GM21619 (cell line): ENCODE measurements around the gene MACROH2A2.

Source experiments
- ATAC-seq: cut with Tn5 transposase; IDR thresholded peaks from one replicate; pipeline ENCODE4 v1.9.1; 2021; ENCODE audit not compliant: unreplicated experiment

The MACROH2A2 gene

DNA sequence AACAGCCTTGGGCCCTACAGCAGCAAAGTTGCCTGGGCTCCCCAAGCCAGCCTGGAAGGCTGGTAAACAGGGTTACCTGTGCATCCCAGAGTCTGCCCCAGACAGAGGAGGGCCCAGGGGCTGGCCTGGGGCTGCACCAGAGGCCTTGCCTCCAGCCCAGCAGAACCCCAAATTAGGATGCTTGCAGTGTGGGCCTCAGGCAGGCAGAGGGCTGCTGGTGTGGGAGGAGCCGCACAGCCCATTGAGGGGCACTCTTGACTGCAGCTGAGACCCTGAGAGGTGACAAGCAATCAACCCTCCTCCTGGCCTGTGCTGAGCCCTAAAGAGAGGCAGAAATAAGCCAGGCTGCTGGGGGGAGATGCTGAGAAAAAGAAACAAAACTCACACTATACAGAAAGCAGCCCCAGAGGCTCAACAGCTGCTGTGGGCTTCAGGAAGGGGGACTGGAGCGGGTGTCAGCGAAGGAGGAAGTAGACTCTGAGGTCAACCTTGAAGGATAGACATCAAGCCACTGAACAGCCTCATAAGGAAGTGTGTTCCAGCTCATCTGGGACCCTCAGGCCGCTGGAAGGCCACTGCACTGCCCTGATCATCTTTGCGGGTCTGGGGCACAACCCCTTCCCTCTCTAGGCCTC, 73.4 kb downstream of the MACROH2A2 start:
- ATAC-seq = no peak

DNA sequence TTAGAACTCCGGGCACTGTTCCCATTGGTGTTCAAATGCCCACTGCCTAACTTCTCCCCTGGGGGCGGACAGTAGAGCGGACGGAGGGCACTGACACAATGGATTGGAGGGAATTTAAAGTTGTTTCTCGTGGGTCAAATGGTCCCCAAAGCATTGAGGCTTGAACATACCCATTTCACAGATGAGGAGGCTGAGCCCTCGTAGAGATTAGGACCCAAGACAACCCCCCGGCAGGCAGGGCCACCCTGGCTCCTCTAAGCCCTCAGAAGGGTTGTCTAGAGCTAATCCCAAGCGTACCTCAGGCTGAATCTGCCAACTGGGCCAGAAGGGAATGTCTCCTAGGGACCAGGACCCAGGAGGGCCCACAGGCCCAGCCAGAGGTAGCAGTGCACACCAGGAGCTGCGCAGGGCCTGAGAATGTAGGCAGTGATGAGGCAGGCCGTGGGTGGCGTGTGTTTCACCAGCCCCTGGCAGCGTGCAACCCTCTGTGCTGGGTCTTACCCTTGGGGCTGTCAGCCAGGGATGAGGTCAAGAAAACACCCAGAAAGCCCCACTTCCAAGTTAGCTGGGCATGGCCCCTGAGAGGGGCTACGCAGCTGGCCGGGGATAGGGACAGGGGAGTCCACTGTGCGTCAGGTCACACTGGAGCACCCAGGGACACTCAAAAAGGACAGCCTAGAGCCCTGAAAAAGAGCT, 74.2 kb downstream of the MACROH2A2 start:
- ATAC-seq = no peak

DNA sequence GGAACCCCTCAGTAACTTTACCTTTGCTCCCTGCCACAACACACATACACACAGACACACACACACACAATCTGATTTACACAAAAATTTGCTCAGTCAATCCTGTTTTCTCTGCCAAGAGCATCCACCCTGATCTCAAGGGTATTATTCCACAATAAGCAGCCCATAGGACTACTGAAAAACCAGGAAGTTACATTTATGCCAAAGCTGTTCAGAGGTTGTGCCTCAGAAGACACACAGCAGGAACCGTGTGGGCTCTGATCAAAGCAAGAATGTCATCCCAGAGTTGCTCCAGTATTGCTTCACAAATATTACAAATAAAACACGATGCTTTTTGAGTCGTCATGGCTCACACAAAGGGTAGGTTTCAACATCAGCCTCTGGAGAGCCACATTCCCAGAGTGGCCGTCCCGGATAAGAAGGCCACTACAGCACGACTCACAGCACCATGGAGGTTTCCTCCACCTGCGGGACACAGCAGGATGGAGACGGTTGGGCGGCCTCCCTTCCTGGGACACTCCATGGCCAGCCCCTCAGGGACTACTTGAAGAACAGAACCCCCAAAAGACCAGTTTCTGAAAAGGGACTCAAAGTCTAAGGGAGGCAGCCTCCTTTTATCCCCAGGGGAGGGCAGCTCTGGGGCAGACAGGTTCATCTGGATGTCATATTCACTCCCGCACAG, 78.4 kb downstream of the MACROH2A2 start:
- ATAC-seq = no peak

GRCh38 chr10:70131560-70131937, 78.9 kb downstream of the MACROH2A2 start:
- no peak for ATAC-seq

DNA sequence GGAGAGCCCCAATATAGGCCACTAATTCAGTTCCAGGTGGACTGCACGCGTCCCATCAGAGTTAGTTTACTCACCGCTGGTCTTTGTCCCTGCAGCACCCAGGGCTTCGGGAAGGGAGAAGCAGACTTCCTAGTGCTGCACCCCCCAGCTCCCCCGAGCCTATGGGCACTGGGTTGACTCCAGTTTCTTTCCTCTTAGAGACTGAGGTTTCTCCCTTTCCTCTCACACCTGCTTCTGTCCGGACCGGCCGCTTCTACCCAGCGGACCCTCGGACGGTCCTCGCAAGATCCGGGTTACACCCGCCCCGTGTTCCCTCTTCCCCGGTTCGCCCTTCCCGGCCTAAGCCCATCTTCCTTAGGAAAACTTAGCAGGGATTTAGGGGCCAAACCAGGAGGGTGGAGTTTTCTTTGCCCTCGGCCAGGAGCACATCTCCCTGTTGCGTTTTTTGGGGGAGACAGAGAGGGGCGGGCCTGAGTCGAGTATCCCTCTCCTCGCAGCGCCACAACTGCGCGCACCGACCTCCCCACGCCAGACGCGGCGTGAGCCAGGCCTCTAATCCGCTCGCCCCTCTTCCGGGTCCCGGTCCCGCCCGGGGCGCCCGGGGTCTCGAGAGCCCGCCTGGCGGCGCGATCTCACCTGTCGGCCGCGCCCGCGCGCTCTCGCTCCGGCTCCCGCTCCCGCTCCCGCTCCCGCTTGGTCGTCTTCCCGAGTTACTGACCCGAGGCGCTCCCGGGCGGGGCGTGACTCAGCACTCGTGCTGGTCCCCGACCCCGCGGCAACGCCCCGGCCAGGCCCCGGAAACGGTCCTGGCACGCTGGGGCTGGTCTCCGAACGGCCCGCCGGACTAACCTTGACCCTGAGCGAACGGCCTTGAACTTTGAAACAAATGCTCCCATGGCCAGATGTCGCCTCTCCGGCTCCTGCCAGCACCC, 79.7 kb downstream of the MACROH2A2 start, which contains the start of gene AIFM2:
TSS of gene AIFM2 (minus strand) at position 728 of the 932 bp plus-strand sequence. CDS start 8,741 bp downstream, outside the sequence.
- peak; percentile 66 for ATAC-seq

DNA sequence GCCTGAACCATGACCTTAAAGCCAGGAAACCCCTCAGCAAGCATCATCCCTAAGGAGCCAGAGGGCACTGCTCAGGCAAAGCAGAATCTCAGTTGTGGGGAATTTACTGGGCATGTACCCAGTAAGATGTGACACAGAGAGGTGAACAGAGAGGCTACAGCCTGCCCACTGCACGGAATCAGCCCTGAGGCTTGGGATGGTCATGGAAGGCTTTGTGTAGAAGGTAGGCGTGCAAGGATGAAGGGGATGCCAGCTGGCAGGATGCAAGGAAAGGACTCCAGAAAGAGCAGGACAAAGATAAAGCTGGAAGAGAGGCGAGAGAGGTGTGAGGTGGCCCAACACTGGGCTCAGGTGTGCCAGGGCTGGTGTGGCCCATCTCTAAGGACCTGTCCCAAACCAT, 82.4 kb downstream of the MACROH2A2 start:
- no peak for ATAC-seq

- no peak for ATAC-seq
Observed at GRCh38 chr10:70135684-70136083, 83.0 kb downstream of the MACROH2A2 start.

DNA sequence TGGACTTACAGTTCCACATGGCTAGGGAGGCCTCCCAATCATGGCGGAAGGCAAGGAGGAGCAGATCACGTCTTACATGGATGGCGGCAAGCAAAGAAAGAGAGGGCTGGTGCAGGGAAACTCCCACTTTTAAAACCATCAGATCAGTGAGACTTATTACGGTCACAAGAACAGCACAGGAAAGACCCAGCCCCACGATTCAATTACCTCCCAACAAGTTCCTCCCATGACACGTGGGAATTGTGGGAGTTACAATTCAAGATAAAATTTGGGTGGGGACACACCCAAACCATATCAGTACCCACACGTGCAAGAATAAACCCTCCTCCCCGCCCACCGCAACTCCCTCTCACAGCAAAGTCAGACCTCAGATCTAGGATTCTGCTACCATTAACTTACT, 84.5 kb downstream of the MACROH2A2 start:
- ATAC-seq = no peak

- no peak for ATAC-seq
Observed at GRCh38 chr10:70137927-70138883, 85.6 kb downstream of the MACROH2A2 start.

DNA sequence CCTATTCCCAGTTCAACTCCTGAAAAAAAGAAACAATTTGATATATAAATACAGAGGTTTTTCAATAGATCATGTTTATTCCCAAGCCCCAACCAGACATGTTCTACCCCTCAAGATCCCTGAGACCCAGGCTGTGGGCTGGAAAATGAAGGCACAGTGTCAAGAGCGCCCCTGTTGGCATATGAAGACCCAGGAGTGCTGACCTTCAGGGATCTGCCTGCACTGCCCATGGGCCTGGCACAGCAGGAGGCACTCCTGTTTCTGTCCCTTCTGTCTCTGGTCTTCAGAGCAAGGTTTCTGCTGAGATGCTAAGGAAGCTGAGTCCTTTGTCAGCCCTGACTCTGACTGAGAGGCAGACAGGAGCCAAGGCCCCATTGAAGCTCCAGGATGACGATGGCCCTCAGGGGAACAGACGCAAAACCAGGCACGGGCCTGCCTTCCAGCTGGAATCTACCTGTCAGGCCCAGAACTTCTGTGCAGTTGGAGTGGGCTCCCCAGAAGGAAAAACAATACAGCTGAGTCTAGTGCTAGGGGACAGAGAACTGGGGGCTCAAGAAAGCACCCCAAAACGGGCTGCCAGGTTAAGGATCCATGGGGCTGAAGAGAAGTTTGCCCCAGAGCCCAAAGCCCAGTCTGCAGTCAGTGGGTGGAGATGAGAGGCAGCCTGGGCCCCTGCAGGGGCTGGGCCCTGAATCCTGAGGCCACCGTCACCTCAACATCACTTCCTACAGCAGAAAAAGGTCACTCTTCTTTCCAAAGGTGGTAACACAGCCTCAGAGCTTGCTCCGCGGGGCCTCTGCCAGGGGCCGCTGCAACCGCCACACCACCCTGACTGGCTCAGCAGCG, 86.7 kb downstream of the MACROH2A2 start:
- ATAC-seq = no peak

DNA sequence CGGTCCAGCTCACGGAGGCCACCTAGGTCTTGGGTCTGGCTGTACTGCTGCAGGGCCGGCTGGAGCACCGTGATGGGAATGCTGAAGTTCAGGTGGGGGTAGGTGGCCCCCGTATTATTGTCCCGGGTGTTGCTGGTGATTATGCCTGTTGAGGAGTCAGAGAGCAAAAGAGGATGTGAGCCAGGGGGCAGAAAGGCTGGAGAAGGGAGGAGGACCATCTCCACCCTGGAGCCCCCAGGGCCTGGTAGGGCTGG, 87.3 kb downstream of the MACROH2A2 start:
- ATAC-seq = no peak

- ATAC-seq = no peak
Observed at GRCh38 chr10:70140297-70140696, 87.7 kb downstream of the MACROH2A2 start.

GRCh38 chr10:70142555-70142954, 89.9 kb downstream of the MACROH2A2 start:
- ATAC-seq = no peak

GRCh38 chr10:70144372-70145110, 91.9 kb downstream of the MACROH2A2 start:
- no peak for ATAC-seq

DNA sequence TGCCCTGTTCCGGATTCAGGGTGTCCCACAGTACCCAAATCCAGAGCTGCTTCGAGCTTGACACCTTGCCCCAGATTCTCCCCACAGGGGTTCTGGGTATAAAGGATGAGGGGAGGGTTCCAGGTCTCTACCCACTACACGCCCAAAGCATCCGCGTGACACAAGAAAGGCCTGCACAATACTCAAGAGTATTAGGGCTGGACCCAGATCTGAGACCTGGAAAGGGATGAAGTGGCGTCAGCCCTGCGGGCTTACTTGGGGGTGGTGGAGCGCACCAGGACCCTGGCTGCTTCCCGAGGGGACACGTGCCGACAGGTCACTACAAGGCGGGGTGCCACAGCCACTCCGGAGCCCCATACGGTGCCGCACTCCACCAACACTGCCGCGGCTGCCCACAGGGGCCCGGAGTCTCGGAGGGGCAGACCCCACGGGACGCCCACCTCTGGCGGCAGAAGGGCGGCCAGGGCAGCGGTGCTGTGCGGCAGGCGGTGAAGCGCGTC, 92.6 kb downstream of the MACROH2A2 start:
- ATAC-seq = peak; percentile 8

DNA sequence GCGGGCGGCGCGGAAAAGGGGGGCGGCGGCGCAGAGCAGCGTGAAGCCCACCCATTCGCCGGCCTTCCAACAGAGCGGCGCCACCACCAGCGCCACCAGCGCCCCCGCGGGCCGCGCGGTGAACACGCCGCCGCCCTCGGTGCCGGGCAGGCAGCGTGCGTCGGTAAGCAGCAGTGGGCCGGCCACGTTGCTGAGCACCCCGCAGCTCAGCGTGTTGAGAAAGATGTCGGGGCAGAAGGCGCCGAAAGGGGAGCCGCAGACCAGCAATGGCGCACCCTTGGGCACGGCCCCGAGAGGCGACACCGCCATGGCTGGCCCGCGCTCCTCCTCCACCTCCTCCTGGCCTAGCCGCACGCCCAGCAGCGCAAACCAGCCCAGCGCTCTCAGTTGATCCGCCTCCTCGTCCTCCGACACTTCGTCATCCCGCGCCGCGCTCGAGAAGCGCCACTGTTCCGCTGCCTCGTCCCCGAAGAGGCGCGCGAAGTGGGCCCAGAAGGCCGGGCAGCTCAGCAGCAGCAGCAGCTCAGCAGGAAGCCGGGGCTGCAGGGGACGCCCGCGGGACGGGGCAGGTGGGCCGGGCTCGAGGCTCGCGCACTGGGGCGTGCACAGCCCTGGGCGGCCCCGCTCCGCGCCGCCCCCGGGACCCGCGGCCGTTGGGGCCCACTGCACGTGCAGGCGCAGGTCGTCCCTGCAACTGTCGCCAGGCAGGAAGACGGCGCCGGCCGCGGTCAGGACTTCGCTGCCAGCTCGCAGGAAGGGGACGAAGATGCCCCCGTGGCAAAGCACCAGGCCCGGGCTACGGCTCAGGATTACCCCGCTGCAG, 93.2 kb downstream of the MACROH2A2 start:
- ATAC-seq = peak; percentile 45

- peak; percentile 84 for ATAC-seq
Observed at GRCh38 chr10:70146489-70147258, 94.0 kb downstream of the MACROH2A2 start, which contains the start of gene TYSND1. Gene TYSND1, minus strand, starts transcription at chr10:70146700. Its CDS starts 114 bp downstream, at chr10:70146586.
